GM21390 (cell line): ENCODE data around the gene ACOXL.
A peak's percentile ranks its signal among the peaks of the same experiment; 100 is the strongest.

Experiments used
- ATAC-seq: cut with Tn5 transposase; IDR thresholded peaks from one replicate; pipeline ENCODE4 v1.9.1; 2021; ENCODE audit not compliant: unreplicated experiment

The ACOXL gene

DNA sequence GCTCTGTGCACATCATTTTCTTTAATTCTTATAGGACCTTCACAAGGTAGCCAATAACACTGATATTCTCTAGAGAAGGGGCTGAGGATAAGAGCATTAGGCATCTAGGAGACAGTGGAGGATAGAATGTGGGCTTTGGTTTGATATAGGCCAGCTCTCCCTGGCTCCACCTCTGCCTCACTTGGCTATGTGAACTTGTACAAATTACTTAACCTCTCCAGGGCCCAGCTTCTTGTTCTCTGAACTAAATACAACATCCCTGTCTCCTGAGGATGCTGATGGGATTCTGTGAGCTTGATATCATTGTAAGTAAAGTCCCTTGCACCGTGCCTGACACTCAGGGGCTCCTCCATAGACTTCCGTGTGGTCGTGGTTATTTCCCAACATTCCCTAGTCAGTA, 87.3 kb downstream of the ACOXL start:
- peak; percentile 13 for ATAC-seq

DNA sequence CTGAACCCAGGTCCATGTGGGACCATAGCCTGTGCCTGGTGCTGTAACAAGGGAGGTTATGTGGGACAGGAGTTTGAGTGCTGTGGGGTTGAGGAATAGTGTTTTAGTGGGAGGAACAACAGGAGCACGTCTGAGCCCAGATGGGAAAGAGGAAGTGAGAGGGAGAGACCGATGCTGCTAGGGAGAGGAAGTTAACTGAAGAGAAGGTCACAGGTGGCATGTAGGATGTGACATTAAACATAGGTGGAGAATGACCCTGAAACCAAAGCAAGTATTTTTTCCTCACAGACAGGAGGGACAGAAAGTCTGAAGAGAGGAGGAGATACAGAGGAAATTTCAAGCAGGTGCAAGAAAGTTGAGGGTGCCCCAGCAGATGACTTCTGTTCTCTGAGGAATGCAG, 87.8 kb downstream of the ACOXL start:
- peak; percentile 55 for ATAC-seq

DNA sequence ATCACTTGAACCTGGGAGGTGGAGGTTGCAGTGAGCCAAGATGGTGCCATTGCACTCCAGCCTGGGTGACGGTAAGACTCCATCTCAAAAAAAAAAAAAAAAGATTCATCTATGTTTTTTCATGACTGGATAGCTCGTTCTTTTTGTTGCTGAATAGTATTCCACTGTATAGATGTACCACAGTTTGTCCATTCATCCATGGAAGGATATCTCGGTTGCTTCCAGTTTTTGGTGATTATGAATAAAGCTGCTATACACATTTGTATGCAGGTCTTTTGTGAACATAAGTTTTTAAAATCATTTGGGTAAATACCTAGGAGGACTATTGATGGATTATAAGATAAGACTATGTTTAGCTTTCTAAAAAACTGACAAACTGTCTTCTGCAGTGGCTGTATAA, 90.8 kb downstream of the ACOXL start:
- no peak for ATAC-seq

DNA sequence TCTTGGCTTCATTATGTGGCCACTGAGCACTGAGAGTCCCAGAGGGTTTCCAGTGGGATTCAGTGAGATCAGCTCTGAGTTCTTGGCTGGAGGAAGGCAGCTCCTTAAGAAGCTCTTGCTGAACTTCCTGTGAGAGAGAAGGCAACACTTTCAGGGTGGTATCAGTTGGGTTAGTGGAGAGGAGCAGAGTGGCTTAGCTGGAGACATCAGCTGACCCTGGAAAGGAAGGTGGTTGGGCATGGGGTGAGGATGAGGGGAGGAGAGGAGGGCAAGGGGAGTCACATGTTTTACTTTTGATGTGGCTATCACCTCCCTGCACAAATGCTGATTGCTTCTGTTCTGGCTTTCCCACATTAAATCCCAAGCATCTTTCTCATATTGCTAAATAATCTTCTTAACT, 95.1 kb downstream of the ACOXL start:
- no peak for ATAC-seq

DNA sequence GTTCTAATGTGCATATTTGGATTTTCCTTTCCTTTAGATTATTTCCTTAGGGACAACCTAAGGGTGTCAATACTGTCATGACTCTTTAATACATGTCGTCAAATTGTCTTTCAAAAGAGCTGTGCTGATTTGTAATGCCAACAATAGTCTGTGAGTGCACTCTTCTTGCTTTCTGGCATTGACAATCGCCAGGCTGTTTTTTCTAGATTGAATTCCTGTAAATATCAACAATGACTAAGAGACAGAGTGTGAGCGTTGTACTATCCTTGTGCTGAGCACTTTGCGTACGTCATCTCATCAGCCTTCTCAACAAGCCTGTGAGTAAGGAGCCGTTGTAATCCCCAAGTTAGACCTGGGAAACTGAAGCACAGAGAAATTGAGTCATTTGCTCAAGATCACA, 96.0 kb downstream of the ACOXL start:
- ATAC-seq: no peak

DNA sequence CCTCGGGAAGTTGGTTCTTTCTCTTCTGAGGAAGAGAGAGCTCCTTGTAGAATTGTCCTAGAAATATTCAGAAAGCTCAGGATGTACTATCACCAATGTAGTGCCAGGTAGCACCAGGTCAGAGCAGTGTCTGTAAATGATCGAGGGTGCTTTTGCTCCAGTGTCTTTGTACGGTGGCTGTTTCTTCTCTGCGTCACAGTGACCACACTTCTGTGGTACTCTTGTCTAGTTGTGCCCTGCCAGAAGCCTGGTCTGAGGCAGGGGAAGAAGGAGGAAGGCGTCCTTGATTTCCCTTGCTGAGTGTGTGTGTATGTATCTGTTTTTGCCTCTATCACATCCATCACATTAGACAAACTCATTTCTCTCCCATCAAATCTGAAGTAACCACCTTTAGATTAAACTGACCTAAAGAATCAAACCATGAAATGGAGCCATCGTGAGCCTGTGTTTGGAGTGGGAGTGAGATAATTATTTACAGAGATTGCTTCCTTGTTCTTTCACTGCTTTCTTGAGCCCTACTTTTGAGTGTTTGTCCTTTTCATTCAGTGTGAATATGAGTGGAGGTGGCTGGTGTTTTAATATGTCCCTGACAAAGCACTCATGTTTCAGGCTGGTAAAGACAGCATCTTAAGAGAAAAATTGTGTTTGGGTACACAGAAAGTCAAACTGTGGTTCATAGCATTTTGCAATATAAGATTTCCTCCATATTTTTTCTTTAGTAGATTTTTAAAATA, 97.2 kb downstream of the ACOXL start:
- ATAC-seq: no peak

DNA sequence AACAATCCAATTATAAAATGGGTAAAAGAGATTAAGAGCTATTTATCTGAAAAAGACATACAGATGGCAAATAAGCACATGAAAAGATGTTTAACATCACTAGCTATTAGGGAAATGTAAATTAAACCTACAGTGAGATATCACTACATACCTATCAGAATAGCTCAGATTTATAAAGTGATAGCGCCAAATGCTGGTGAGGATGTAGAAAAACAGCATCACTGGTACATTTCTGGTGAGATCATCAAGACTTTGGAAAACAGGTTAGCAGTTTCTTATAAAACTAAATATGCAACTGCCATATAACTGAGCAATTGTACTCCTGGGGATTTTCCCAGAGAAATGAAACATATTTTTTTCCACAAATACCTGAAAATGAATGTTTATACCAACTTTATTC, 100.4 kb downstream of the ACOXL start:
- no peak for ATAC-seq

DNA sequence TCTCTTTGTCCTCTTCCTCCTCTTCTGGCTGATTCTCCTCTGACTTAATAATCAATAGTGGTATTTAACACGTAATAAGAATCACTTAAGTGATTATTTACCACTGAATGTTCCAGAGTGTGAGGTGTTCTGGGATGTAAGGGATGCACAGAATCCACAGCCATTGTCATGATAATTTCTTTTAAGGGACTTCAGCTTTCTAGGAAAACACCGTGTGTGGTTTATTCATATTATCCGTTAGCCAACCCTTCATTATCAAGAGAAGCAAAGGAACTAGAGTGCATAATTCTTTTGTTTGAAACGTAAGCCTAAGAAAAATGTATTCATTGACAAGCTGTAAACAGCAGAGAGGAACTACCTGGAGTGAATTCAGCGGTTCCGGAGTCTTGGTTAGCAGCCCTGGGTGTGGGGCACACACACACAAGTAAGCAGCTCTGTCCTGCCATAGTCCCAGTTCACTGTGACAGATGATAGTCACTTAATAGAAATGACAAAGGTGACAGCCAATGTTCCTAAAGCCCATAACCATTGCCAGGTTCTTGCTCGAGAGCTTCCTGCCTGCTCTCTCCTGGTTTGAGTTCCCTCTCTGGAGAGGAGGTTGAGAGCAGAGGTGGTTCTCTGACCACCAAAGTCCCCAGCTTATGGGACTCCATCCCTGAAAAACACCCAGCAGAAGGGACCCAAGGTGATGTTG, 101.9 kb downstream of the ACOXL start:
- no peak for ATAC-seq

DNA sequence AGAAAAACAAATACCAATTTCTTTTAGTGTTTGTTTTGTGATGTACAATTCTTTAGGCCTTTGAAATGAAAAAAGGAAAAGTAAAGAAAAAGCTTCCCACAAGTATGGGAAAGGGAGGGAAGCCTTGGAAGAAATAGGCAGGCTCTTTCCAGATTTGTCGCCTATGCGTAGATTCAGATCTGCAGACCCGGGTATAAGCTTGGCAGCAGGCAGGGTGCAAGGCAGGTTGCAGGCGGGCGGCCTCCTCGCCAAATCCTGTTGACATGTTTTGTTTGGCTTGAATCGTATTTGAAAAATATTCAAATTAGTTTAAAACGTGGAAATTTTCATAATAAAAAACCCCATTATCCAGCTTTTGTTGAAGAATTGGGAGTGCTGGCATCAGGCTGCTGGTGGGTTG, 104.3 kb downstream of the ACOXL start:
- ATAC-seq: no peak

DNA sequence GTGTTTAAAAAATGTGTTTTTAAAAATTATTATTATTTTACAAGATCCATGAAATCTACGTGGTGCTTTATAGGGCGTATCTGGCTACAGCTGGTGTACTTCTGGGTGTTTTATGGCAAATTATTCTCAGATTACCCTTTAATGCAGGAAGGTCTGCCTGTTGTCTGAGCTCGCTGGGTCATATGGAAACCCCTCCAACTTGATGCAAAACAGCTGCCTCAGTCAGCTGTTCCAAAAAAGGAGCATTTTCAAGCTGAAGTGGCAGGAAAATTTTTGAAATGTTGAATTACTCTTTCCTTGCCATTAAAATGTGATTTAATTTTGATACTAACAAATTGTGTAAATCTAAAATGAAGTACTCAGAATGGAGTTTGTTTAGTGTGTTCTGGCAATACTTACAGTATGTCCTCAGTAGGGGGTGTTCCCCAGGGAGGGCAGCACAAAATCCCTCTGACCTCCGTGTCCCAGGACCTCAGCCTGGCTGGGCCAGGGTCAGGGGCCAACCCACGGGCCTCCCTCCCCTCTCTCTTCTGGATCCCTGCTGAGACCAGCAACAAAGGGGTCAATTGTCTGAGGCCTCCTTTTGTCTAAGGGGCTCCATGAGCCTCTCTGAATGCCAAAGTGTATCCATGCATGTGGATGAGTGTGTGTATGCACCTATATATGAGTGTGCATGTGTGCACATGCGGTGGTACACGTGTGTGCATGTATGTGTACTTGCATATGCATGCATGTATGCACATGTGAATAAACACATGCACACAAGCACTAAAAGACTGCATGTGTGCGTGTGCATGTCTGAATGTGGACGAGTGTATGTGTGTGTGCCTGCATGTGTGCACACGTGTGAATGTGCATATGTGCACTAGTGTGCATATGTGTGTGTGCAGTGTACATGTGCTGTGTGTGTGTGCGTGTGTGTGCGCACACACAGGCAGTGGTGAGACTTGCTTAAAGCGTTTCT, 105.4 kb downstream of the ACOXL start:
- ATAC-seq: no peak

DNA sequence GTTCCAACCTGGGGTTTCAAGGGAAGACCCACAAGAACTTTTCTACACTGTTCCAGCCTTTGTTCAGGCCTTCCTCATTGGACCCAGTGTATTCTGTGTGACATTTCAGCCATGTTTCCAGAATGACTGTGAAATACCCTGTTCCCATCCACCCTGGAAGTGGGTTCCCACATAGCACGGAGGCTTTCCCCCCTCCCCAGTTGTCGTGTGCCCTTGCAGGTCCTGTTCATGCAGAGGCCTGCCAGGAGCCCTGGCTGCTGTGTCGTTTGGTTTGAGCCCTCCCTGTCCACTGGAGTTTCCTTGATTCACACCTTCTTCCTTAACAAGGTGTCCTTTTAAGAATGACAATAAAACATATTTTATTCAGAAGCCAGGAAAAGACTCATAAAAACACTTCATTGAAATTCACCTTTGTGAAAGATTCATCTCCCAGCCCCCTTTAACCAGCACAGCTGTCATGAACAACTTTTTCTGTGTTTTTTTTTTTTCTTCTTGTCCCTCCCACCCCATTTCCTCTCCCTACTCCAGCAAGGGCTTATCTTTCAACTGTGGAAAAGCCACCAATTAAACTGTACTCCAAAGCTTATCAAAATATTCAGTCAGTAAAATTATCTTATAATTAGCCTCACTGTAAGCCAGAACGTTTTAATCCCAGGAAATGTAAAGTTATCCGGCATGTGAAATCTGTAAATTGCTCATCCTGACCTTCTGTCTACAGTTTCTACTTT, 106.4 kb downstream of the ACOXL start:
- no peak for ATAC-seq

DNA sequence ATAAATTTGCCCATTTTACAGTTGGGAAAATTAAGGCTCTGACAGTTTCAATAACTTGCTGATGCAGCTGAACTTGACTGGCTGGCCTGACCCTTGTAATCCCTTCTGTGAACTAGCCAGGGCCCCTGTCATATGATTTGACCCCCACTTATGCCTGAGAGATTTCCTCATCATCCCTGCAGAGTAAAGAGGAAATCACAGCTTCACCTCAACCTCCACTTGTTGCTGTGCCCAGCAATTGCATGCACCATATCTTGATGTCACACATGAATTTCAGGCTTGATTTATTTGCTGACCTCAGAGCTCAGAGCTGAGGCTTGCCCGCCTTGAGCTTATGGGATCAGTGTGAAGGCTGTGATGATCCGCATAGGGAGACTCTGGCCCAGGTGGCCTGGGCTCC, 108.1 kb downstream of the ACOXL start:
- ATAC-seq: no peak

DNA sequence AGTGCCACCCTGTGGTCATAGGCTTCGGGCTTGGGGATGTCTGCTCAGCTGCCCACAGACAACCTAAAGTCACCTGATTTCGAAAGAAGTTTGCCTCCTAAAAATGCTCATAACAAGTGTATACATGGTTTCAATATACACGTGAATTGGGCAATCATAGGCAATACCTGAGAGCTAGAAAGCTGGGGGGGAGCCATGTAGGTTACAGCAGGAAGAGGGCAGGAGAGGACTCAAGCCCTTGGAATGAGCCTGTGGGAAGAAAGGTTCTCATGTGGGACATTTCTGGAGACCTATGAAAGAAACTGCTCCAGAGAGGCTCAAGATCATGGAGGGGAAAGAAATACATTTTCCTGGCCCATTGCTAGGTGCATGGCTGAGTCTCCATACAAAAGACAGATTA, 109.7 kb downstream of the ACOXL start:
- ATAC-seq: no peak

DNA sequence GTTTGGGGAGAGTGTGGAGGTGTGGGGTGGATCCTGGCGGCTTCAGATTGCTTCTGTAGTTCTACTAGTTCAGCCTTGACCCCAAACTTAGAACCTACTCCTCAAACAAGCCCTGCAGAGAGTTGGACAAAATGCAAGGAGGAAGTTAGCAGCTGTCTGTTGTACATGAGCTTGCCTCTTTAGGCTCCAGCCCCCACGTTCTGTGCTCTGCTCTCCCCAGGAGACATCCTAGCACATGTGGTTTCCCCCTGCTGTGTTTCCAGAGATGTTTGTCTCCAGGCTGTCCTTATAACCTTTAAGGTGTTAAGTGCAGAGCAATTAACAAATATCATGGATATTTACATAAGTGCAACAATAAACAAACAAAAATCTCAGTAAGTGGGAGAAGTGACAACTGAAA, 111.1 kb downstream of the ACOXL start:
- ATAC-seq: no peak

DNA sequence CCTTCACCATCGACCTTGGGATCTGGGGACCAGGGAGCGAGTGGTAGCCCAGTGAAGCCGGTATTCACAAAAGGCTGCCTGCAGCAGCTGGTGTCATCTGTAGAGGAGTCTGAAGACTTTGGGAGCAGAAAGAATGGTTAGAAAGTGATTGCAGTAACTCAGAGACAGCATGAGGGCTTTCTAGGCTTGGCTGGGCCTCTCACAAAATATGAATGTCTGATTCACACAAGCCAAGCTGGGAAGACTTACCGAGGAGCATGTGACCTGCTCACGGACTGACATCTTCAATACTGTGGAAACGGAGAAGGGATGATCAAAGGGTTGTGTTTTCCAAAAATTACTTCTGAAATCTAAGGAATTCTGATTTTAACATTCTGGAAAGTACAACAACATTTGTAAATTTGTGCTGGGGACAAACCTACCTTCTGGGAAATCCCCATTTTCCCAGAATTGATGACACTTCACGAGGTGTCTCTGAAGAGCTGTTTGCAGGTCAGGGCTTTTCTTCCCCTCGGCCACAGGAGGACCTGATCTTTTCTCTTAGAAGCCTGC, 111.7 kb downstream of the ACOXL start:
- ATAC-seq: no peak

DNA sequence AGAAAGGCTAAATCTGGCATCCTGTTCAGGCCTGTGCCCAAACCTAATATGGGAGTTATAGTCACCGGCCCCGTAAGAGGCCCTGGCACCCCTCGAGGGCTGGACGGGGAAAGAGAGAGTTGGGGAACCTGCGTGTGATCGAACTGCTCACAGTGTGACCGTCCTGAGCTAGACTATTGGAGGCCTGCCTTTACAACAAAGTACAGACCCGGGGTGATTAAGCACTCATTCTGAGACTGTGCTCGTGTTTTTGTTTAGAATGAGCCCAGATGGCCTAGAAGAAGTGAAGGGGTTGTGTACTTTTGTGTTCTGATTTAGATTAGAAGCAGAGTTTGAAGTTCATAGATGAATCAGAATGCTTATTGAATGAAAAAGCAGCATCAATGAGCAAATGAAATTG, 115.3 kb downstream of the ACOXL start:
- ATAC-seq: no peak

DNA sequence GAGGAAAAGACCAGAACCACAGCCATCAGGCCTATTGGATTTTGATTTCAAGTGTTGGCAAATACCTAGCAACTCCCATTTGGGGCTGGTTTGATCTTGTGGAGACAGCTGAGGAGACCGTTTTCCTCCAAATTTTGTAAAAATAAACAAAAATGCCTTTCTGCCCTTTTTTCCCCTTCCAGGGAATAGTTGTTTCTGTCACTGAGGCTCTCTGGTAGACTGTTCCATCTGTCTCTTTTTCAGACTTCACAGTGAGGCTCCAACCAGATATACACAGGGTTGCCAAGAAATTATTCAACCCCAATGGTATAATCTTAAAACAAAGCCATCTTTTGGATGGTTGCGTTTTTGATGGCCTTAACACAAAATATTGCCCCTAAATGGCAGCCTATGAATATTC, 115.7 kb downstream of the ACOXL start:
- no peak for ATAC-seq

DNA sequence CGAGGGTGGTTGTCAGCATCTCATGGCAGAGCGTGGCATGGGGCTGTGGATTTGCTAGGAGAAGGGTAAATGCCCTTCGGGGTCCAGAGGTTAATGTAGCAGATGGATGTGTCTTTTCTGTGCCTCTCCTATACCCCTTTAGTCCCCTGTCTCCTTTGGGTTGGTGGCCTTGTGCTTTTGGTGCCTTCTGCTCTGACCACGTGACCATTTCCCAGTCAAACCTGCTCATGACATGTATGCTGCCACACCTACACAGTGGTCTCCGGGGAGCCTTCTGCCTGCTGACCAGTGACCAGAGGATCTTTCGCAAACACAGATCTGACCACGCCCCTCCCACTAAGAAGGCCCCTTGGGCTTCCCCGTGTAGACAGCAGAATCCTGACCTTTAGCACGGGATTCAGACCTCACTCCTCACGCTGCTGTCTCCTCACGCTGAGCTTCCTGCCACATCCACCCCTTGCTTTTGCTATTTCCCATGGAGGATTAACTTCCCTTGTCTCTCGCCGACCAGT, 116.2 kb downstream of the ACOXL start:
- ATAC-seq: no peak

DNA sequence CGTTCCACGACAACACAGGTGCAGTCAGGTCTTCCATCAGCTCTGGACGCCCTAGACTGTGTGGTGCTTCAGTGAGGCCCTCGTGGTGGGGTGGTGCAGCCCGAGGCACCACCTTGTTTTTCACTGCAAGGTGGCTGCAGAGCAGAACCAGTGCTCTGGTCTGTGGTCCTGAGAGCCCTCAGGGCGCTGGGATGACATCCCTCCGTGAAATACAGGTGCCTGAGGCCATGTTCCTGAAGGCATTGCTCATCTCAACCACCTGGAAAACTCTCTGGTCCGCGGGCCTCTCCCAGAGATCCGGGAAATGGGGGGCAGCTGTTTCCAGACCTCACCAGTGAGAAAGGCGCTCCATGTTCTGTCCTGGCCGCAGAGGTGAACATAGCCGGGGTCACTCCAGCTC, 119.2 kb downstream of the ACOXL start:
- ATAC-seq: no peak

DNA sequence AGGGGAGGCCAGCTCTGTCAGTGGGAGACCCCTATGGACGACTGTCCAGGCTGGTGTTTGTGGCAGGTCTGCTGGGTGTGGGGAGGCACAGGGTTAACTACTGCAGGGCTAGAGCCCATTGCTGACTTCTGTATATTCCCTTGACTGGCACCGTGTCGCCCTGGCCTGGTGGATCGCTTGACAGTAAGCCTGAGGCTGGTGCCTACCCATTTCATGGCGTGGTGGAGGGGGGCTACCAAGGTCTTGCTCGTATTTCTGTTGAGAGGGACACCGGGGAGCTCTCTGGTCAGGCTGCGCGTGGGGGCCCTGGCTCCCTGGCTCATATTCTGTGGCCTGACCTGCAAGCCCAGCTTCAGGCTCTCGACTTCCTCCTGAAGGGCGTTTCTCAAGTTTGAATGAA, 119.7 kb downstream of the ACOXL start:
- no peak for ATAC-seq
